GM21723 (cell line): Measurements from ENCODE around the gene PGLYRP4.
"Not testable (repeated sequence)": the region's sequence is repeated elsewhere in the genome, so short reads cannot be mapped to it uniquely, and the experiment has no call there.

Experiments
- ATAC-seq: cut with Tn5 transposase; IDR thresholded peaks from one replicate; pipeline ENCODE4 v1.9.1; 2021; ENCODE audit warnings: mild to moderate bottlenecking, moderate library complexity; ENCODE audit not compliant: unreplicated experiment

The PGLYRP4 gene

GRCh38 chr1:153341431-153341934 is 7.2 kb downstream of the PGLYRP4 start:
- ATAC-seq = no peak

GRCh38 chr1:153340356-153340755 is 8.3 kb downstream of the PGLYRP4 start:
- ATAC-seq = no peak

- no peak for ATAC-seq
These were observed 8.8 kb downstream of the PGLYRP4 start for GRCh38 chr1:153339802-153340201.

GRCh38 chr1:153337980-153338853 is 10.4 kb downstream of the PGLYRP4 start:
- no peak for ATAC-seq

GRCh38 chr1:153336650-153337049 is 12.0 kb downstream of the PGLYRP4 start:
- ATAC-seq = no peak

GRCh38 chr1:153333902-153334301 is 14.7 kb downstream of the PGLYRP4 start:
- ATAC-seq = no peak

GRCh38 chr1:153324912-153325311 is 23.7 kb downstream of the PGLYRP4 start:
- no peak for ATAC-seq

GRCh38 chr1:153322568-153322967 is 26.1 kb downstream of the PGLYRP4 start:
- no peak for ATAC-seq

GRCh38 chr1:153318145-153318544 is 30.5 kb downstream of the PGLYRP4 start:
- not testable (repeated sequence) for ATAC-seq

- not testable (repeated sequence) for ATAC-seq
These were observed 32.6 kb downstream of the PGLYRP4 start for GRCh38 chr1:153316013-153316412.

- ATAC-seq = not testable (repeated sequence)
These were observed 34.3 kb downstream of the PGLYRP4 start for GRCh38 chr1:153314388-153314787.

GRCh38 chr1:153313288-153313687 is 35.4 kb downstream of the PGLYRP4 start:
- no peak for ATAC-seq

- ATAC-seq = no peak
These were observed 36.0 kb downstream of the PGLYRP4 start, which contains the start of gene PGLYRP3 for GRCh38 chr1:153312570-153313186. Gene PGLYRP3 (minus strand): TSS chr1:153312952. CDS start chr1:153310665, 2,287 bp downstream.

- no peak for ATAC-seq
These were observed 38.1 kb downstream of the PGLYRP4 start for GRCh38 chr1:153310526-153310925.

- no peak for ATAC-seq
These were observed 39.2 kb downstream of the PGLYRP4 start for GRCh38 chr1:153309441-153309840.

- ATAC-seq = no peak
These were observed 40.1 kb downstream of the PGLYRP4 start for GRCh38 chr1:153308540-153308939.

GRCh38 chr1:153307221-153307600 is 41.4 kb downstream of the PGLYRP4 start:
- ATAC-seq = no peak

- no peak for ATAC-seq
These were observed 42.1 kb downstream of the PGLYRP4 start for GRCh38 chr1:153306303-153307220.

GRCh38 chr1:153305682-153306081 is 43.0 kb downstream of the PGLYRP4 start:
- no peak for ATAC-seq

- ATAC-seq = no peak
These were observed 46.3 kb downstream of the PGLYRP4 start for GRCh38 chr1:153302308-153302707.

GRCh38 chr1:153293851-153294250 is 54.8 kb downstream of the PGLYRP4 start:
- ATAC-seq = no peak
